Activated CD4-positive, alpha-beta memory T cell treated with anti-CD3 and anti-CD28 coated beads for 36 hours (primary cell): ENCODE measurements around the gene IL1A. TPM values are rescaled to one million over a fixed set of nuclear protein-coding genes. Genes with fewer than 3 reads are reported as not detected.
A peak's percentile ranks its signal among the peaks of the same experiment; 100 is the strongest.

ENCODE experiments used
- CTCF ChIA-PET: fragments of 350-600 bp; sonication (Branson Sonifier 250); formaldehyde crosslinking; loops from one replicate; lab custom pipeline; 2021; ENCODE audit warnings: antibody characterized with exemption, inconsistent platforms; lab: Charles Lee
- POLR2A ChIA-PET: fragments of 350-600 bp; sonication (Branson Sonifier 250); formaldehyde crosslinking; loops from one replicate; lab custom pipeline; 2021; ENCODE audit warnings: antibody characterized with exemption; lab: Charles Lee
- DNase-seq: peaks from one replicate; pipeline ENCODE4 v3.0.0-alpha.2; 2020
- H3K27ac Mint-ChIP-seq: one replicate; pipeline ENCODE4 v1.8.0; 2021; ENCODE audit warnings: mixed read lengths
- H3K27me3 Mint-ChIP-seq: one replicate; pipeline ENCODE4 v1.8.0; 2021; ENCODE audit warnings: mixed read lengths
- H3K36me3 Mint-ChIP-seq: one replicate; pipeline ENCODE4 v1.8.0; 2021; ENCODE audit warnings: mixed read lengths
- H3K4me1 Mint-ChIP-seq: one replicate; pipeline ENCODE4 v1.8.0; 2021; ENCODE audit warnings: low read depth, mixed read lengths
- H3K4me3 Mint-ChIP-seq: one replicate; pipeline ENCODE4 v1.8.0; 2021; ENCODE audit warnings: mild to moderate bottlenecking, mixed read lengths
- H3K9me3 Mint-ChIP-seq: one replicate; pipeline ENCODE4 v1.8.0; 2021; ENCODE audit warnings: mixed read lengths
- intact Hi-C: fragments of 100-400 bp; cut with micrococcal nuclease; formaldehyde crosslinking; loops from one replicate; pipeline ENCODE4 v1.15.1; 2023
- total RNA-seq, 2 experiments: library from RNA; stranded (reverse); gene quantifications; one replicate each; pipeline ENCODE4 v1.2.3, GENCODE V29; 2021

Gene IL1A
- total RNA-seq, 2 experiments from 2014 or later = 15.7 to 16.4 TPM

GRCh38 chr2:112828251-112828691, 44.0 kb upstream of the IL1A start:
- Mint-ChIP-seq H3K27me3 (peaks cover 8% of the 10 kb centered on the region), H3K27ac (no peak overlapping the region), H3K36me3 (no peaks in the 10 kb centered on the region), H3K9me3 (no peaks in the 10 kb centered on the region), H3K4me3 (no peak overlapping the region), H3K4me1 (peaks cover 5% of the 10 kb centered on the region)
- CTCF ChIA-PET = interaction anchor here (2.5 kb wide), 1 partner anchor 57 kb away, joined by 7 read pairs; no protein-coding TSS in a partner anchor
- POLR2A ChIA-PET = no interaction called here
- DNase-seq = no peak
- intact Hi-C loops = no loop called here

GRCh38 chr2:112827604-112828185, 43.4 kb upstream of the IL1A start:
- no peaks in the 10 kb centered on the region for H3K36me3 Mint-ChIP-seq
- no peak for DNase-seq
- intact Hi-C loops = no loop called here
- H3K27ac Mint-ChIP-seq = no peak overlapping the region
- peaks cover 7% of the 10 kb centered on the region for H3K4me1 Mint-ChIP-seq
- ChIA-PET POLR2A (no interaction called here), CTCF (interaction anchor here (2.5 kb wide), 1 partner anchor 58 kb away, joined by 7 read pairs; no protein-coding TSS in a partner anchor)
- peaks cover 8% of the 10 kb centered on the region for H3K27me3 Mint-ChIP-seq
- H3K9me3 Mint-ChIP-seq = no peaks in the 10 kb centered on the region
- no peak overlapping the region for H3K4me3 Mint-ChIP-seq

- Mint-ChIP-seq H3K4me3 (no peak overlapping the region), H3K9me3 (no peaks in the 10 kb centered on the region), H3K4me1 (peaks cover 13% of the 10 kb centered on the region), H3K36me3 (no peaks in the 10 kb centered on the region), H3K27me3 (peaks cover 8% of the 10 kb centered on the region), H3K27ac (no peak overlapping the region)
- CTCF ChIA-PET = no interaction called here
- intact Hi-C loops = no loop called here
- POLR2A ChIA-PET = interaction anchor here (0.6 kb wide), 1 partner anchor 65 kb away, joined by 3 read pairs; no protein-coding TSS in a partner anchor
- no peak for DNase-seq
Measured at GRCh38 chr2:112827009-112827408, 42.7 kb upstream of the IL1A start.

- H3K4me3 Mint-ChIP-seq = no peak overlapping the region
- no peak overlapping the region for H3K27ac Mint-ChIP-seq
- intact Hi-C loops = no loop called here
- ChIA-PET CTCF (no interaction called here), POLR2A (no interaction called here)
- no peaks in the 10 kb centered on the region for H3K36me3 Mint-ChIP-seq
- H3K9me3 Mint-ChIP-seq = no peaks in the 10 kb centered on the region
- peaks cover 23% of the 10 kb centered on the region for H3K4me1 Mint-ChIP-seq
- DNase-seq = no peak
- H3K27me3 Mint-ChIP-seq = peaks cover 8% of the 10 kb centered on the region
Measured at GRCh38 chr2:112825706-112826105, 41.4 kb upstream of the IL1A start.

GRCh38 chr2:112824694-112825085, 40.4 kb upstream of the IL1A start:
- intact Hi-C loops = loop anchor here (5.0 kb wide), 1 partner anchor 62 kb away; the partner anchor contains the start of gene CKAP2L

GRCh38 chr2:112821682-112822081, 37.4 kb upstream of the IL1A start:
- ChIA-PET POLR2A (no interaction called here), CTCF (interaction anchor here (1.2 kb wide), 1 partner anchor 72 kb away, joined by 3 read pairs; no protein-coding TSS in a partner anchor)
- no peak overlapping the region for H3K4me3 Mint-ChIP-seq
- H3K27ac Mint-ChIP-seq = peak overlapping the region; percentile 65
- H3K36me3 Mint-ChIP-seq = no peaks in the 10 kb centered on the region
- peak; percentile 49 for DNase-seq
- no peaks in the 10 kb centered on the region for H3K9me3 Mint-ChIP-seq
- peaks cover 26% of the 10 kb centered on the region for H3K4me1 Mint-ChIP-seq
- intact Hi-C loops = loop anchor here (1.0 to 5.0 kb wide), 4 partner anchors 9 to 63 kb away; partner anchors contain the start of gene CKAP2L
- H3K27me3 Mint-ChIP-seq = no peaks in the 10 kb centered on the region

More at GRCh38 chr2:112824694-112825085, 40.4 kb upstream of the IL1A start:
- DNase-seq = no peak
- ChIA-PET POLR2A (no interaction called here), CTCF (no interaction called here)
- H3K4me1 Mint-ChIP-seq = peaks cover 29% of the 10 kb centered on the region
- no peak overlapping the region for H3K4me3 Mint-ChIP-seq
- H3K9me3 Mint-ChIP-seq = no peaks in the 10 kb centered on the region
- H3K27me3 Mint-ChIP-seq = peaks cover 6% of the 10 kb centered on the region
- H3K27ac Mint-ChIP-seq = no peak overlapping the region
- H3K36me3 Mint-ChIP-seq = no peaks in the 10 kb centered on the region

GRCh38 chr2:112821142-112821541, 36.8 kb upstream of the IL1A start:
- ChIA-PET CTCF (interaction anchor here (0.9 to 1.2 kb wide), 2 partner anchors 13 to 72 kb away, joined by 3 read pairs; no protein-coding TSS in a partner anchor), POLR2A (interaction anchor here (0.6 kb wide), 1 partner anchor 129 kb away, joined by 3 read pairs; no protein-coding TSS in a partner anchor)
- Mint-ChIP-seq H3K9me3 (no peaks in the 10 kb centered on the region), H3K4me3 (no peak overlapping the region), H3K4me1 (peaks cover 26% of the 10 kb centered on the region), H3K36me3 (no peaks in the 10 kb centered on the region), H3K27me3 (no peaks in the 10 kb centered on the region), H3K27ac (peak overlapping the region; percentile 20)
- DNase-seq = peak; percentile 73
- intact Hi-C loops = loop anchor here (1.0 to 5.0 kb wide), 4 partner anchors 9 to 64 kb away; partner anchors contain the start of gene CKAP2L

GRCh38 chr2:112820343-112820742, 36.0 kb upstream of the IL1A start:
- intact Hi-C loops = loop anchor here (2.0 to 5.0 kb wide), 2 partner anchors 58 to 64 kb away; partner anchors contain the start of gene CKAP2L
- ChIA-PET POLR2A (interaction anchor here (0.6 kb wide), 1 partner anchor 128 kb away, joined by 3 read pairs; no protein-coding TSS in a partner anchor), CTCF (interaction anchor here (0.9 kb wide), 1 partner anchor 12 kb away, joined by 3 read pairs; no protein-coding TSS in a partner anchor)
- H3K36me3 Mint-ChIP-seq = no peaks in the 10 kb centered on the region
- peaks cover 26% of the 10 kb centered on the region for H3K4me1 Mint-ChIP-seq
- H3K27ac Mint-ChIP-seq = no peak overlapping the region
- no peak for DNase-seq
- no peaks in the 10 kb centered on the region for H3K9me3 Mint-ChIP-seq
- H3K4me3 Mint-ChIP-seq = no peak overlapping the region
- H3K27me3 Mint-ChIP-seq = no peaks in the 10 kb centered on the region

GRCh38 chr2:112819081-112819480, 34.8 kb upstream of the IL1A start:
- POLR2A ChIA-PET = no interaction called here
- CTCF ChIA-PET = no interaction called here
- no peak overlapping the region for H3K4me3 Mint-ChIP-seq
- DNase-seq = no peak
- H3K27me3 Mint-ChIP-seq = no peaks in the 10 kb centered on the region
- H3K9me3 Mint-ChIP-seq = no peaks in the 10 kb centered on the region
- no peak overlapping the region for H3K27ac Mint-ChIP-seq
- peaks cover 26% of the 10 kb centered on the region for H3K4me1 Mint-ChIP-seq
- no peaks in the 10 kb centered on the region for H3K36me3 Mint-ChIP-seq
- intact Hi-C loops = no loop called here

- no peaks in the 10 kb centered on the region for H3K9me3 Mint-ChIP-seq
- H3K36me3 Mint-ChIP-seq = no peaks in the 10 kb centered on the region
- no peak overlapping the region for H3K4me3 Mint-ChIP-seq
- intact Hi-C loops = no loop called here
- no peaks in the 10 kb centered on the region for H3K27me3 Mint-ChIP-seq
- H3K27ac Mint-ChIP-seq = no peak overlapping the region
- H3K4me1 Mint-ChIP-seq = peaks cover 29% of the 10 kb centered on the region
- DNase-seq = no peak
- ChIA-PET CTCF (interaction anchor here (1.4 kb wide), 1 partner anchor 67 kb away, joined by 5 read pairs; no protein-coding TSS in a partner anchor), POLR2A (no interaction called here)
Measured at GRCh38 chr2:112818094-112818902, 34.0 kb upstream of the IL1A start.

- H3K27me3 Mint-ChIP-seq = no peaks in the 10 kb centered on the region
- H3K27ac Mint-ChIP-seq = no peak overlapping the region
- H3K4me3 Mint-ChIP-seq = no peak overlapping the region
- no peaks in the 10 kb centered on the region for H3K9me3 Mint-ChIP-seq
- ChIA-PET CTCF (interaction anchor here (0.5 to 1.4 kb wide), 2 partner anchors 40 to 68 kb away, joined by 3 to 5 read pairs; no protein-coding TSS in a partner anchor), POLR2A (no interaction called here)
- intact Hi-C loops = no loop called here
- no peak for DNase-seq
- no peaks in the 10 kb centered on the region for H3K36me3 Mint-ChIP-seq
- H3K4me1 Mint-ChIP-seq = peaks cover 33% of the 10 kb centered on the region
Measured at GRCh38 chr2:112817082-112817689, 32.9 kb upstream of the IL1A start.
